HG03354 (cell line): Measurements from ENCODE around the gene HHIP.

Experiments used
- ATAC-seq: cut with Tn5 transposase; IDR thresholded peaks from one replicate; pipeline ENCODE4 v1.9.1; 2021; ENCODE audit warnings: mild to moderate bottlenecking; ENCODE audit not compliant: unreplicated experiment, poor library complexity, severe bottlenecking

HHIP gene

DNA sequence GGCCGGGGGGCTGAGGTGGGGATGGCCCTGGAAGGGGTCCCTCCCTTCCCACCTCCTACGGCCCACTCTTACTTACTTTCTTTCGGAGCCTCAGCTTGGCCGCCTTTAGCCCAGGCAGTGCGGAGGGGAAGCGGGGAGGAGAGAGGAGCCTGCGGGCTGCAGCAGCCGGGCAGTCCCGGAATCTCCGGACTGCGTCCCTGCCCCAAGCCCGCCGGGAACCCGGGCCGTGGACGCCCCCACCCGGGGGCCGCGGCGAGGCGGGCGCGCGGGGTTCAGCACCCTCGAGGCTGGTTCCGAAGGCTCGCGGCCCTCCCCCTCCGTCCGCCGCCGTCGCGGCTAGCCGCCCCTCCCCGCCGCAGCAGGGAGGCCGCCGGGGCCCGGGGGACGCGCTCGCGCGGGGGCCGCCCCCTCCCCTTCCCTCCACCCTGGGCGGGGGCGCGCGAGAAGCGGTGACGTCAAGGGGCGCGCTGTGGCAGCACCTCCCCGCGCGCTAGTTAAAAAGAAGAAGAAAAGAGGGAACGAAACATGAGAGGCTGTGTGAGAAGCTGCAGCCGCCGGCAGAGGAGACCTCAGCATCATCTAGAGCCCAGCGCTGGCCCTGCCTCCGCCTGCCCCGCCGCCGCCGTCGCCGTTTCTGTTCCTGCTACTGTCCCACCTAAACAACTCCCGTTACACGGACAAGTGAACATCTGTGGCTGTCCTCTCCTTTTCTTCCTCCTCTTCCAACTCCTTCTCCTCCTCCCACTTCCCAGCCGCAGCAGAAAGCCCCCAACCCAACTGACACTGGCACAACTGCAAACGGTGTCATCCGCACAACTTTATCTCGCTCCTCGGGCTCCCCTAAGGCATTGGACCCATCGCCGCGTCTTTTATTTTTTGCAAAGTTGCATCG is at the start of gene HHIP:
TSS of gene HHIP (plus strand) at position 526 of the 892 bp plus-strand sequence. CDS start 520 bp downstream, outside the sequence.
- peak; percentile 61 for ATAC-seq

DNA sequence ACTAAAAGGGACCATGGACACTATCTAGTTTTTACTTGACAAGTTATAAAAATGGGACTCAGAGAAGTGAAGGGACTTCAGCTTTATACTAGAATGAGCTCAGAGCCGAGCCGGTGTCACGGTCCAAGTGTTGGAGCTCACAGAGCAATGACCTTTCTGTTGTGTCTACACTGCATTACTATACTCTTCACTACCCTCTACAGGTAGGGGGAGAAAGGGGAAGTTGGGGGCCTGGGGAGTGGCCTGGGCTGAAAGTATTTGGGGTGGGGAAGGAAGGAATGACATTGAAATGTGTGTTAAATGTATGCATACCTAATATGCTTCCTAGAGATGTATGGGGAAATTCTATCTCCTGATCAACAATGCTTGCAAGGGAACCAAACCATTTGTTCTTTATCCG is 48.8 kb upstream of the HHIP start:
- no peak for ATAC-seq

DNA sequence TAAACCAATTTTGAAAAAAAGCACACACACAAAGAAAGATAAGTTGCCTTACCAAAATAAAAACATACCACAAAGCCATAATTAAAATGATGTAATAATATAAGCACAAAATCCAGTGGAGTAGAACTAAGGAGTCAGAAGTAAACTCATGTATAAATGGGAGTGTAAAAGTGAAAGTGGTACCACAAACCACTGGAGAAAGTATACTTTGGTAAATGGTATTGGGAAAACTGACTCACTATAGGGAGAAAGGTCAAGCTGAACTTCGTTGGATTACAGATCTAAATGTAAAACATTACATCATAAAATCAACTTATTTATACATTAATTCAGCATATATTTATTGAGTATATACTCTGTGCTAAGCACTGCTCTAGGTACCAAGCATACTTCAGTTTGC is 46.3 kb upstream of the HHIP start:
- no peak for ATAC-seq

- peak; percentile 69 for ATAC-seq
These were observed 34.1 kb upstream of the HHIP start for GRCh38 chr4:144611850-144612249.

GRCh38 chr4:144614850-144615585 is 30.9 kb upstream of the HHIP start:
- ATAC-seq, result no peak

- ATAC-seq, result no peak
These were observed 24.3 kb upstream of the HHIP start for GRCh38 chr4:144621681-144622080.

DNA sequence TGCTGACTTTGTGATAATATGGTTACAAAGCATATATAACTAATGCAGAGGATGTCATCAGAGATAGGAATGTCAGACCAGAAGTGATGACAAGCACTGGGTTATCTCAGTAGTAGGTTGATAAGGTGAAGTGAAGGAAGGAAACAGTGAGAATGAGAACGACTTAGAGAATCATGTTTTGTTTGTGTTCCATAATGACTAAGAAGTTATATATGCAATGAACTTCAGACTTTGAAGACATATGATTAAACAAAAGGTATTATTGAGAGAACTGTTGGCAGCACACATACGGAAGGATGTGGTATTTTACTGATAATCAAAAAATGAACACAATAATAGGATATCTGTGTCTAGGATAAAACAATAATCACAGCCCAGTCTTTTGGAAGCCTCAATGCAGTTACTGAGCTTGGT is 18.3 kb upstream of the HHIP start:
- ATAC-seq, result no peak

DNA sequence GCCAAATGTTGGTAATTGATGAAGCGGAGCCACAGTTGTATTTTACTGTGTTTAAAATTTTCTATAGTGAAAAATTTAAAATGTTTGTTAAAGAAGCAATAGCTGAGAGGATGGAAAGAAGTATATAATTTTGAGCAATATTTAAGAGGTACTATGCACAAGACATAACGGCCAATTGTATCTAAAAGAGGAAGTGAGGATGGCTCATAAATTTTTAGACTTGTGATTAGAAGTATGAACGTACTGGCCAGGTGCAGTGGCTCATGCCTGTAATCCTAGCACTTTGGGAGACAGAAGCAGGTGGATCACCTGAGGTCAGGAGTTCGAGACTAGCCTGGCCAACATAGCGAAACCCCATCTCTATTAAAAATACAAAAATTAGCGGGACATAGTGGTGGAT is 12.7 kb upstream of the HHIP start:
- ATAC-seq, result peak; percentile 28

GRCh38 chr4:144634978-144635747 is 10.8 kb upstream of the HHIP start:
- peak; percentile 99 for ATAC-seq

DNA sequence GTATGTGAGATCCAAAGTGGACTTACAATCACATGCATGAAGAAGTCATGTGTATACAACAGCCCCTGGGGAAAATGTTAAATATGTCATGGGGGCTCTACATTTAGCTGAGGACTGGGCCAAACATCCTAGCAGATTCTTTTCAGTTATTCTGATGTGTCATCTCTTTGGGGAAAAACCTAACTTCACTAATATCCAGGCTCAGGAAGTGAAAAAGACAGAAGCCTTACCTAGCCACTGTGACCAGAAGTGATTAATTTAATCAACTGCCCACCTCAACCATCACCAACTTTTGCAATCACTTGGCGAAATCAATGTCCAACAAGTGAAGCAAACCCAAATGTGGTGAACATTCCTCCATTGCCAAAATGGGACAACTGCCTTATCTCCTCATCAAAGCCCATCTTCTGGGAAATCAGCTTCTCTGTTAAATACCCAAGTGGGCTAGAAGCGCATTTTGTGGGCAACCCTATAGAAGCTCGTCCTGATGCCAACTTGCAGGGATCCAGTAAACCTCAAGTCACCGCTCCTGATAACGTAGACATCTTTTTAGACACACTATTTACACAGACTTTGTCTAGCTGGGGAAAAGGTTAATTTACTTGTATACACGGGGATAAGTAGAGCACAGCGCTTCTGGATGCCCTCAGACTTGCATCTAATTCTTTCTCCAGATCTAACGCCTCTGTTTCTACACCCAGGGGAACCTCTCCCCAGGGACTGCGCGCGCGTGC is 1.4 kb upstream of the HHIP start:
- ATAC-seq, result no peak

DNA sequence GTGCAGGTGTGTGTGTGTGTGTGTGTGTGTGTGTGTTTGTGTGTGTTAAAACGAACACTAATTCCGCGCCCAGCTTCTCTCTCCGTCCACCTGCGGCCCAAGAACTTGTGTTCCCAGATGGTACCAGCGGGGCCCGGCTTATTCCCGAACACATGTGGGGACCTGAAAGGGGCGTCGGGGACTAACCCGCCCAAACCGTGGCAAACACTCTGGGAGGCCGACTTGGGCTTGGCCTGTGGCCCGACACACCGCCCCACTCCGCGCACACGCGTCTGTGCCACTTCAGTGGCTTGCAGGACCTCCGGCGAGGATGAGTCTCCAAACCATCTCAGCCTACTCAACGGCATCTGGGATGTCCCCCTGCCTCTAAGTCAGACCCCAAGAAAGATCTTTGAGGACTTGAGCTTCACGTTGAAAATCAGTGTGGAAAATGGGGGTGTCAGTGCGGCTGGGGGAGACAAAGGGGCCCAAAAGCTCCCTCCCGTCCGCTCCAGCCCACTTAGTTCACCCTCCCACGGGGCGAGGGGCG is 790 bp upstream of the HHIP start:
- ATAC-seq, result no peak

DNA sequence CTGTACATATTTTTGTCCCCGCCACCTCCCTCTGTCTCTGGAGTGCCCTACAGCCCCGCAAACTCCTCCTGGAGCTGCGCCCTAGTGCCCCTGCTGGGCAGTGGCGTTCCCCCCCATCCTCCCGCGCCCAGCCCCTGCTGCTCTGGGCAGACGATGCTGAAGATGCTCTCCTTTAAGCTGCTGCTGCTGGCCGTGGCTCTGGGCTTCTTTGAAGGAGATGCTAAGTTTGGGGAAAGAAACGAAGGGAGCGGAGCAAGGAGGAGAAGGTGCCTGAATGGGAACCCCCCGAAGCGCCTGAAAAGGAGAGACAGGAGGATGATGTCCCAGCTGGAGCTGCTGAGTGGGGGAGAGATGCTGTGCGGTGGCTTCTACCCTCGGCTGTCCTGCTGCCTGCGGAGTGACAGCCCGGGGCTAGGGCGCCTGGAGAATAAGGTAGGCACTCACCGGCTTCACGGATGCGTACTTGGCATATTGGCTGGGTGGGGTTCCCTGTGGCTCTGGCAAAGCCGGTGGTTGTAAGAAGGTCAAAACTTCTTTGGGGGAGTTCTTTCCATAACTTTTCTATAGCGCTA is 653 bp downstream of the HHIP start:
- peak; percentile 30 for ATAC-seq

DNA sequence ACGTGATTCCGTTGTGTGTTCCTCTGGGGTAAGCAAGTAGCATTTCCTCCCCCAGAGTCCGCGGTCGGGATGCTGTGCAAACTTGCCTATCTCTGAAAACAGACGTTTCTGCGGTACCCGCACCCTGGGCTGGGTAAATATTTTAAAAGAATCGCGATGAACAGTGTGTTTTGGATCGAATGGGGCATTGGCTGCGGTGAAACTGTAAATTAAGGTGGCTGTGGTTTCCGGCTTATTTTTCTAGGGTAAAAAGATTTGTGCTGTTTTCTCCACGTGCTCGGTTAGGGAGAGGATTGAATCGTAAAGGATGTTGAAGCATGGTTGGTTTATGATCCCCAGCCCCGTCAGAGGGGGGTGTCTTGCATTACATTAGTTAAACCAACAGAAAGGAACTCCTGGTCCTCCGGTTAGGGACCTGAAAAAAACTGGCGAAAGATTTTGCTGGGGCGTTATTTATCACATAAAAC is 1.2 kb downstream of the HHIP start:
- ATAC-seq, result peak; percentile 27

DNA sequence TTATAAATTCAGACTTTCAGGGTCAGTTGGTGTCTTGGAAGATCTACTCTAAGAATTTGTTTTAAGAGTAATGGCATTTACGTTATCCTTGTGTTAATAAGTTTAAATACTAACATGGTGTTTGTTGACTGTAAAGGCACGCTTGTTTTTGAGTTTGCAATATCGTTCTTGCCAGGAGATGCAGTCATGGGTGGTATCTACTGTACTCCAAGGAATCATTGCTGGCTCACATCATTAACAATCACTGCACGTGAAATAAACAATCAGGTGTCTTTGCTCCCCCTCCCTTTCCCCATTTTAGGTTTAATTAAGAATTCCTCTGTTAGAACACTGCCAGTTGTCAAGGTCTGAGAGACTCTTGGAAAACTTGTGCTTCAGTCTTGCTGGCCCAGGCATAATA is 1.6 kb downstream of the HHIP start:
- no peak for ATAC-seq

DNA sequence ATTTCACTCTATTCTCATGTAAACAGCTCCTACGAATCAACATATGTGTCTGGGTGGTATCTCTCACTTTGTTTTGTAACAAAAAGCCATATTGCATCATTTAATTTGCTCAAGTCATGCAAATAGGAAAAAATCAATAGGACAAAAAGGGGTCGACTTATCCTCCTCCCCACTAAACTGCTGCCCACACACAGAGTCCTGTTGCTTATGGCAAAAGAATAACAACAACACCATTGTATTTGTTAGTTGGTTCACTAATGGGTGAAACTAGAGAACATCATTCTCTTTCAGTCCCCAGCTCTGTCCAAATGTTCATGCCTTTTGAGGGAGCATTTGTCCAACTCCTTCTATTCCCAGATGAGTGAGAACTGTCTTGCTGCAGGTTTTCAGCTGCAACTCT is 2.1 kb downstream of the HHIP start:
- ATAC-seq, result no peak

DNA sequence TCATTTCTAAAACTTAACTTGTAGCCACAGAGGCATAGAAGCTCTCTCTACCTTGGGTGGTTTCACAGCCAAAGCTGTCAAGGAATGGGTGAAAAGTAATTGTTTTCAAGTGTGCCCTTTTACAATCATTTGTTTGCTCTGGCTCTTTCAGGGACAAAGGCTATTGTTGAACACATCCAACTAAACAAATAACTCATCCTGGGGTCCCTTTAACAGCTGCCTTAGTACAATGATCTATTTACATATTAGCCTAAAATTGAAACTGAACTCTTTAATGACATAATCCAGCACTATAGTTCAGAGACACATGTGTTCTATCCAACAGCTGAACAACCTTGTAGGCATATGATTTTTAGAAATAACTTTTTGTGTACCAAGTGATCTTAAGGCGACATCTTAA is 3.7 kb downstream of the HHIP start:
- no peak for ATAC-seq

GRCh38 chr4:144650311-144651005 is 4.5 kb downstream of the HHIP start:
- no peak for ATAC-seq

DNA sequence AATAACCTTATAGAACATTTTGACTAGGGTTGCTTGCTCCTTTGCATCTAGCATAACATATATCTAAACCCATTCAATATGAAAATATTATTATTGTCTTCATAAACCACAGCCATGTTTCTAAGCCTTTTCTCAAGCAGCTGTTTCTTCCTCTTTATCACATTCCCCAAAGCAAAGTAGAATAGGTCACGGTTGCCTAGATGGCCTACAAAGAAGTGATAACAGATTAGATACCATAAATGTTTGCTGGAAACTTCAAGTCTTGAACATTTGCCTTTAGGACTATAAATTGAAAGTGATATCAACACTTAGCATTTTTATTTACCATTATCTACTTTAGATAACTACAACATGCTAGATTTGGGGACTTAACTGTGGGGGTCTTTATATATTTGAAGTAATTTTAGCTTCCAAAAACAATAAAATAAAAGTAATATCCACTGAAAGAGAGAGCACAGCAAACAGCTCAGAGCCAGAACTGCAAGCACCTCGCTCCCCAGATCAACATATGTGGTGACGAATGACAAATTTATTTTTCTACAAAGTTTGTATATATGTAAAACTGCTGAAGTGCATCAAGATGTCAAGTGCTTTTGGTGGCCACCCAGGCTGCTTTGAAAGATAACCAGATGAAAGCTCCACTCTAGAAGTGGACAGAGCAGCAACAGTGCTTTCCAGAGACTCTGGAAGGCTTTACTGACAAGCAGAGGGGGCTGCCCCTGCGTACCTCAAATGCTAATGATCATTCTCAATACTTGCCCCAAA is 8.0 kb downstream of the HHIP start:
- ATAC-seq, result no peak
